Measurements from ENCODE around the gene EPS8L3.

DNA sequence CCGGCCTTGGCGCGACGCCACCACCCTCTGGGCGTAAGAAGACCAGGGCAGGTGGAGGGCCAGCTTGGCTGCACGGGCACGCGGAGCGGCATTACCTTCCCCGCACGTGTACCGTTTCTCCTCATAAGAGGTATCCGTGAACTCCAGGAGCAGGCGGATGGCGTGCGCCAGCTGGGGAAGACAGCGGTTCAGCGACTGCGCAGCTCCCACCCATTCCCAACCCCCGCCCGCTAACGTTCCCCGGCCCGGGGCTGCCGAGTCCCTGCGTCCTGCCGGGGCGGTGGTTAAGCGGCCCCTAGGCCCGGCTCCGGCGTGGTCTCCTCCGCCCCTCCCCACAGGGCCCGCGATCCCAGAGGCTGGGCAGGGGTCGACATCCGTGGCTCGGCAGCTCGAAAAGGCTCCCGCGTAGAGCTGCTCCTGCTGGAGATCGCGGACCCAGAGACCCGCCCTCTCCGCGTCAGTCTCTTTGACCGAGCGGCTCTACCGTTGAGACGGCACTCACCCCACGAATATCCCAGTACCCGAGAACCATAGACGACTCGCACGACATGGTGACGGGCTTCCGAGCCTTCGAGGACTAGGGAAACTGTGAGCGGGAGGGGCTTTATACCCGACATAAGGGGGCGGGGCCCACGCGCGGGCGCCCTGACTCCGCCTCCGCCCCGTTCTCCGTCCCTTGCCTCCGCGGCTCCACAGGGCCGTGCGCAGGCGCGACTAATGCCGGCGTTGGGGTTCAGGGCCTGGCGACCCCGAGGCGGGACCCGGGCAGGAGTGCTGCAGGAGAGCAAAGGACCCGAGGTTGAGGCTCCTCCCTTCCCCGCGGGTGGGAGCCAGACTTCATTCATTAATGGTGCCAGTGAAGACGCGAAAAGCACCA is 23.7 kb downstream of the EPS8L3 start:
- TF ChIP-seq CTCF (IDR thresholded peaks at IDR 0.05 in 2 of 3, conservative IDR thresholded peaks at IDR 0.05 in 1 of 3; ENCODE audit: borderline replicate concordance in 1 of 3, insufficient read depth in 1 of 3, low read depth in 2 of 3, low read length in 2 of 3) = no peak
- no peak for TF ChIP-seq YY1 (IDR thresholded peaks at IDR 0.05; ENCODE audit: extremely low read depth, insufficient replicate concordance, low read depth, low read length)
- no peak for TF ChIP-seq CBX3 (IDR thresholded peaks at IDR 0.05; ENCODE audit: low read depth)
- no peak for TF ChIP-seq POLR2A (IDR thresholded peaks at IDR 0.05; ENCODE audit: borderline replicate concordance, extremely low read depth, insufficient read depth, insufficient read length)
- TF ChIP-seq REST (IDR thresholded peaks at IDR 0.05; ENCODE audit: low read depth) = no peak

All from HCT116 (cell line).